HepG2 (cell line): ENCODE data around the gene IGF2BP3. TPM values are rescaled to one million over a fixed set of nuclear protein-coding genes. Genes with fewer than 3 reads are reported as not detected.

Experiments
- FLYWCH1 ChIP-seq: sonication (generic); formaldehyde crosslinking; IDR thresholded peaks from 2 replicates; pipeline ENCODE4 v1.8.1; 2023; ENCODE audit warnings: mild to moderate bottlenecking, missing genetic modification reagents
- HOXA7 ChIP-seq: sonication (generic); formaldehyde crosslinking; IDR thresholded peaks from 2 replicates; pipeline ENCODE4 v1.8.1; 2022; ENCODE audit warnings: mild to moderate bottlenecking, missing genetic modification reagents, moderate library complexity
- MEF2D ChIP-seq: sonication (generic); formaldehyde crosslinking; IDR thresholded peaks from 2 replicates; pipeline ENCODE4 v1.5.1; 2020; ENCODE audit warnings: mild to moderate bottlenecking, missing genetic modification reagents
- MIER3 ChIP-seq: IDR thresholded peaks from 2 replicates; pipeline ENCODE4 v1.6.1; 2016; ENCODE audit warnings: missing compliant biosample characterization, borderline replicate concordance
- NCOA1 ChIP-seq: sonication (generic); formaldehyde crosslinking; IDR thresholded peaks from 2 replicates; pipeline ENCODE4 v1.9.0; 2021; ENCODE audit warnings: missing genetic modification reagents
- ZFY ChIP-seq: sonication (generic); formaldehyde crosslinking; IDR thresholded peaks from 2 replicates; pipeline ENCODE4 v1.4.0; 2020; ENCODE audit warnings: missing genetic modification reagents
- ZNF7 ChIP-seq: IDR thresholded peaks from 2 replicates; pipeline ENCODE4 v1.6.1; 2016; ENCODE audit warnings: missing biosample characterization, missing genetic modification reagents
- polyA plus RNA-seq, 8 experiments: library from polyadenylated mRNA; depleted of rRNA in 3 of 8; stranded (reverse) in 7 of 8; unstranded in 1 of 8; fragments of >200 nt; fragmentation: Illumina TruSeq in 4 of 8; extraction: Trizol in 4 of 8; gene quantifications; 2 replicates each; pipeline versions ENCODE4 v1.2.1 to v1.2.3, GENCODE V29; 2011 to 2016; ENCODE audit warnings: low read depth in 4 of 8, missing spikeins in 1 of 8, mixed read lengths in 1 of 8; ENCODE audit not compliant: insufficient read depth in 1 of 8
- total RNA-seq, 5 experiments: library from RNA; depleted of rRNA; stranded (reverse); fragments of >200 nt; fragmentation: Illumina TruSeq; extraction: Trizol; gene quantifications; 2 replicates each; pipeline ENCODE4 v1.2.3, GENCODE V29; 2016; ENCODE audit warnings: low read depth in 1 of 5
- TF ChIP-seq, protein P1 (sequence below), 2 experiments: fragments of 450-650 bp in 1 of 2; sonication (generic) in 1 of 2; formaldehyde crosslinking in 1 of 2; IDR thresholded peaks; 2 replicates each; pipeline versions ENCODE4 v1.6.1 to v1.8.0; 2016 to 2022; ENCODE audit warnings: antibody characterized with exemption in 1 of 2, mild to moderate bottlenecking in 1 of 2, missing genetic modification reagents in 1 of 2
- TF ChIP-seq, protein P2 (sequence below): sonication (generic); formaldehyde crosslinking; IDR thresholded peaks from 2 replicates; pipeline ENCODE4 v1.4.0; 2020; ENCODE audit warnings: missing genetic modification reagents
- TF ChIP-seq, protein P3 (sequence below), 2 experiments: IDR thresholded peaks; 2 replicates each; pipeline ENCODE4 v1.6.1; 2011 to 2012; ENCODE audit warnings: low read length in 2 of 2, borderline replicate concordance in 1 of 2, low read depth in 1 of 2, mild to moderate bottlenecking in 1 of 2, moderate library complexity in 1 of 2
- TF ChIP-seq, protein P4 (sequence below): sonication (generic); formaldehyde crosslinking; IDR thresholded peaks from 2 replicates; pipeline ENCODE4 v1.4.0; 2020; ENCODE audit warnings: missing genetic modification reagents

IGF2BP3 gene
- total and polyA plus RNA-seq, 2 of the 13 experiments (the other 11 are each of a cell fraction or from before 2014, with no cell fraction given): 37.7 to 39.5 TPM

DNA sequence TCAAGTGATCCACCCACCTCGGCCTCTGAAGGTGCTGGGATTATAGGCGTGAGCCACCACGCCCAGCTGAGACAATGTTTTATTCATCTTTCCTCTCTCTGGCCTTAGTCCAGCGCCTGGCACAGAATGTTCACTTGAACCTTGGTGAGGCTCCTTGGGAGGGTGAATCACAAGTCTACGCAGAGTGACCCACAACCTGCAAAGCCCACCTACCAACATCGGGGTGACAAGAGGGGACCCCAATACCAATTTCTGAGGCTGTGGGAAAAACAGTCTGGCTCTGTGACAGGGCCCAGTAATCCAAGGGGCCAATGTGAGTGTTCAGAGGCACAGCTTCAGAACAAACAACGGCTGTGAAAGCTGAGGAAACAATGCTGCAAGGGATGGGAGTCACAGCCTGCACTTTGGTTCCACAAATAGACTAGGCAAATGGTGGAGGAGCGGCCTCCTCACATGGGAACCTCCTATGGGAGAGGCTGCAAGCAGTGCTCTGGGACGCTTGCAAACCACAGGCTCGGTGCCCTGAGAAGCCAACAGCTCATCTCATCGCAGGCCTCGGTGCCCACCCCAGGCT is 176.7 kb downstream of the IGF2BP3 start (continued):
- TF ChIP-seq, protein P1, sequence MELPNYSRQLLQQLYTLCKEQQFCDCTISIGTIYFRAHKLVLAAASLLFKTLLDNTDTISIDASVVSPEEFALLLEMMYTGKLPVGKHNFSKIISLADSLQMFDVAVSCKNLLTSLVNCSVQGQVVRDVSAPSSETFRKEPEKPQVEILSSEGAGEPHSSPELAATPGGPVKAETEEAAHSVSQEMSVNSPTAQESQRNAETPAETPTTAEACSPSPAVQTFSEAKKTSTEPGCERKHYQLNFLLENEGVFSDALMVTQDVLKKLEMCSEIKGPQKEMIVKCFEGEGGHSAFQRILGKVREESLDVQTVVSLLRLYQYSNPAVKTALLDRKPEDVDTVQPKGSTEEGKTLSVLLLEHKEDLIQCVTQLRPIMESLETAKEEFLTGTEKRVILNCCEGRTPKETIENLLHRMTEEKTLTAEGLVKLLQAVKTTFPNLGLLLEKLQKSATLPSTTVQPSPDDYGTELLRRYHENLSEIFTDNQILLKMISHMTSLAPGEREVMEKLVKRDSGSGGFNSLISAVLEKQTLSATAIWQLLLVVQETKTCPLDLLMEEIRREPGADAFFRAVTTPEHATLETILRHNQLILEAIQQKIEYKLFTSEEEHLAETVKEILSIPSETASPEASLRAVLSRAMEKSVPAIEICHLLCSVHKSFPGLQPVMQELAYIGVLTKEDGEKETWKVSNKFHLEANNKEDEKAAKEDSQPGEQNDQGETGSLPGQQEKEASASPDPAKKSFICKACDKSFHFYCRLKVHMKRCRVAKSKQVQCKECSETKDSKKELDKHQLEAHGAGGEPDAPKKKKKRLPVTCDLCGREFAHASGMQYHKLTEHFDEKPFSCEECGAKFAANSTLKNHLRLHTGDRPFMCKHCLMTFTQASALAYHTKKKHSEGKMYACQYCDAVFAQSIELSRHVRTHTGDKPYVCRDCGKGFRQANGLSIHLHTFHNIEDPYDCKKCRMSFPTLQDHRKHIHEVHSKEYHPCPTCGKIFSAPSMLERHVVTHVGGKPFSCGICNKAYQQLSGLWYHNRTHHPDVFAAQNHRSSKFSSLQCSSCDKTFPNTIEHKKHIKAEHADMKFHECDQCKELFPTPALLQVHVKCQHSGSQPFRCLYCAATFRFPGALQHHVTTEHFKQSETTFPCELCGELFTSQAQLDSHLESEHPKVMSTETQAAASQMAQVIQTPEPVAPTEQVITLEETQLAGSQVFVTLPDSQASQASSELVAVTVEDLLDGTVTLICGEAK (IDR thresholded peaks at IDR 0.05): no peak
- TF ChIP-seq, protein P1 (CRISPR knock-in tag; IDR thresholded peaks at IDR 0.05): peak; percentile 70
- peak; percentile 83; the same call in 1 of the 2 replicates for TF ChIP-seq MIER3 (CRISPR knock-in tag)
- TF ChIP-seq, protein P2, sequence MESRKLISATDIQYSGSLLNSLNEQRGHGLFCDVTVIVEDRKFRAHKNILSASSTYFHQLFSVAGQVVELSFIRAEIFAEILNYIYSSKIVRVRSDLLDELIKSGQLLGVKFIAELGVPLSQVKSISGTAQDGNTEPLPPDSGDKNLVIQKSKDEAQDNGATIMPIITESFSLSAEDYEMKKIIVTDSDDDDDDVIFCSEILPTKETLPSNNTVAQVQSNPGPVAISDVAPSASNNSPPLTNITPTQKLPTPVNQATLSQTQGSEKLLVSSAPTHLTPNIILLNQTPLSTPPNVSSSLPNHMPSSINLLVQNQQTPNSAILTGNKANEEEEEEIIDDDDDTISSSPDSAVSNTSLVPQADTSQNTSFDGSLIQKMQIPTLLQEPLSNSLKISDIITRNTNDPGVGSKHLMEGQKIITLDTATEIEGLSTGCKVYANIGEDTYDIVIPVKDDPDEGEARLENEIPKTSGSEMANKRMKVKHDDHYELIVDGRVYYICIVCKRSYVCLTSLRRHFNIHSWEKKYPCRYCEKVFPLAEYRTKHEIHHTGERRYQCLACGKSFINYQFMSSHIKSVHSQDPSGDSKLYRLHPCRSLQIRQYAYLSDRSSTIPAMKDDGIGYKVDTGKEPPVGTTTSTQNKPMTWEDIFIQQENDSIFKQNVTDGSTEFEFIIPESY (CRISPR knock-in tag): peak; percentile 14; the same call in 1 of the 2 replicates
- no peak for TF ChIP-seq FLYWCH1
- no peak for TF ChIP-seq ZNF7 (CRISPR knock-in tag)
- peak; percentile 92 for TF ChIP-seq MEF2D
- TF ChIP-seq ZFY (CRISPR knock-in tag): peak; percentile 74; the same call in 1 of the 2 replicates
- TF ChIP-seq, protein P3, sequence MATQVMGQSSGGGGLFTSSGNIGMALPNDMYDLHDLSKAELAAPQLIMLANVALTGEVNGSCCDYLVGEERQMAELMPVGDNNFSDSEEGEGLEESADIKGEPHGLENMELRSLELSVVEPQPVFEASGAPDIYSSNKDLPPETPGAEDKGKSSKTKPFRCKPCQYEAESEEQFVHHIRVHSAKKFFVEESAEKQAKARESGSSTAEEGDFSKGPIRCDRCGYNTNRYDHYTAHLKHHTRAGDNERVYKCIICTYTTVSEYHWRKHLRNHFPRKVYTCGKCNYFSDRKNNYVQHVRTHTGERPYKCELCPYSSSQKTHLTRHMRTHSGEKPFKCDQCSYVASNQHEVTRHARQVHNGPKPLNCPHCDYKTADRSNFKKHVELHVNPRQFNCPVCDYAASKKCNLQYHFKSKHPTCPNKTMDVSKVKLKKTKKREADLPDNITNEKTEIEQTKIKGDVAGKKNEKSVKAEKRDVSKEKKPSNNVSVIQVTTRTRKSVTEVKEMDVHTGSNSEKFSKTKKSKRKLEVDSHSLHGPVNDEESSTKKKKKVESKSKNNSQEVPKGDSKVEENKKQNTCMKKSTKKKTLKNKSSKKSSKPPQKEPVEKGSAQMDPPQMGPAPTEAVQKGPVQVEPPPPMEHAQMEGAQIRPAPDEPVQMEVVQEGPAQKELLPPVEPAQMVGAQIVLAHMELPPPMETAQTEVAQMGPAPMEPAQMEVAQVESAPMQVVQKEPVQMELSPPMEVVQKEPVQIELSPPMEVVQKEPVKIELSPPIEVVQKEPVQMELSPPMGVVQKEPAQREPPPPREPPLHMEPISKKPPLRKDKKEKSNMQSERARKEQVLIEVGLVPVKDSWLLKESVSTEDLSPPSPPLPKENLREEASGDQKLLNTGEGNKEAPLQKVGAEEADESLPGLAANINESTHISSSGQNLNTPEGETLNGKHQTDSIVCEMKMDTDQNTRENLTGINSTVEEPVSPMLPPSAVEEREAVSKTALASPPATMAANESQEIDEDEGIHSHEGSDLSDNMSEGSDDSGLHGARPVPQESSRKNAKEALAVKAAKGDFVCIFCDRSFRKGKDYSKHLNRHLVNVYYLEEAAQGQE (IDR thresholded peaks at IDR 0.05; ENCODE audit: borderline replicate concordance in 1 of 2, low read depth in 1 of 2, low read length in 2 of 2): peak in 1 of 2 experiments; percentile 66; a peak in 1 of 4 replicates
- TF ChIP-seq, protein P4, sequence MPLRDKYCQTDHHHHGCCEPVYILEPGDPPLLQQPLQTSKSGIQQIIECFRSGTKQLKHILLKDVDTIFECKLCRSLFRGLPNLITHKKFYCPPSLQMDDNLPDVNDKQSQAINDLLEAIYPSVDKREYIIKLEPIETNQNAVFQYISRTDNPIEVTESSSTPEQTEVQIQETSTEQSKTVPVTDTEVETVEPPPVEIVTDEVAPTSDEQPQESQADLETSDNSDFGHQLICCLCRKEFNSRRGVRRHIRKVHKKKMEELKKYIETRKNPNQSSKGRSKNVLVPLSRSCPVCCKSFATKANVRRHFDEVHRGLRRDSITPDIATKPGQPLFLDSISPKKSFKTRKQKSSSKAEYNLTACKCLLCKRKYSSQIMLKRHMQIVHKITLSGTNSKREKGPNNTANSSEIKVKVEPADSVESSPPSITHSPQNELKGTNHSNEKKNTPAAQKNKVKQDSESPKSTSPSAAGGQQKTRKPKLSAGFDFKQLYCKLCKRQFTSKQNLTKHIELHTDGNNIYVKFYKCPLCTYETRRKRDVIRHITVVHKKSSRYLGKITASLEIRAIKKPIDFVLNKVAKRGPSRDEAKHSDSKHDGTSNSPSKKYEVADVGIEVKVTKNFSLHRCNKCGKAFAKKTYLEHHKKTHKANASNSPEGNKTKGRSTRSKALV: no peak
- TF ChIP-seq NCOA1 (CRISPR knock-in tag): peak; percentile 39; the same call in 1 of the 2 replicates
- no peak for TF ChIP-seq HOXA7 (CRISPR knock-in tag)
